Activated T-helper 1 cell treated with anti-CD3 and anti-CD28 coated beads, Interleukin-12 subunit alpha, Interleukin-12 subunit beta, Interleukin-2, Interleukin-4 antibody, amounts not matched to agents 30 ng/mL and 10 ng/mL and 1 ng/mL, durations not matched to agents 14 hours and 24 hours and 36 hours (primary cell): ENCODE data around the gene DNAH17. TPM values are rescaled to one million over a fixed set of nuclear protein-coding genes. Genes with fewer than 3 reads are reported as not detected.

ENCODE experiments used
- DNase-seq: peaks from one replicate; pipeline ENCODE4 v3.0.0; 2021; ENCODE audit warnings: low spot score
- H3K27ac Mint-ChIP-seq: one replicate; pipeline ENCODE4 v1.8.0; 2021; ENCODE audit warnings: mild to moderate bottlenecking, mixed read lengths
- H3K27me3 Mint-ChIP-seq: one replicate; pipeline ENCODE4 v1.8.0; 2022; ENCODE audit warnings: mild to moderate bottlenecking, moderate library complexity, mixed read lengths; ENCODE audit not compliant: insufficient read depth
- H3K36me3 Mint-ChIP-seq: one replicate; pipeline ENCODE4 v1.8.0; 2021; ENCODE audit warnings: low read depth, mixed read lengths
- H3K4me1 Mint-ChIP-seq: one replicate; pipeline ENCODE4 v1.8.0; 2021; ENCODE audit warnings: low read depth, mixed read lengths
- H3K4me3 Mint-ChIP-seq: one replicate; pipeline ENCODE4 v1.8.0; 2021; ENCODE audit warnings: mild to moderate bottlenecking, moderate library complexity, mixed read lengths
- H3K9me3 Mint-ChIP-seq: one replicate; pipeline ENCODE4 v1.8.0; 2021; ENCODE audit warnings: mixed read lengths
- intact Hi-C: fragments of 100-400 bp; cut with micrococcal nuclease; formaldehyde crosslinking; loops from one replicate; pipeline ENCODE4 v1.15.1; 2024
- total RNA-seq: library from RNA; stranded (reverse); gene quantifications from 2 replicates; pipeline ENCODE4 v1.2.3, GENCODE V29; 2022

DNAH17 gene
- total RNA-seq, 1 donor from 2014 or later = 0.18 TPM

DNA sequence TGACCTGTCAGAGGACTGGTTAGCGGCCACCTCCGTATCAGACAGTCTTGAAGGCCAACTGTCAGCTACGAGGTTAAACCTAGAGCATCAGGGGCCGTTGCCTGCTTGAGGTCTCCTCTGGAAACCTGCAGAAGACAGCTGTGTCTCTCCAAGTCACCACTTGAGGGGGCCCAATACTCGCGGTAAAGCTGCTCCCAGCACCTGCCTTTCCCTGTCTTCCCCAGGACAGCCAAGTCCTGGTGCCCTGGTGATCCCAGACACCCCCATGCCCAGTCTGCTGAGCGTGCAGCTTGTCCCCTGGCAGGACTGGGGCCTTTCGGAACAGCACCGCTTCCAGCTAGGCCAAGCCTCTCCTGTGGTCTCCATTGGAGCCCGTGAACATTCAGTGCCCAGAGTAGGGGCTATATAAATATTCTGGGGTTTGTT, 80.1 kb downstream of the DNAH17 start:
- no peaks in the 10 kb centered on the region for H3K36me3 Mint-ChIP-seq
- no peaks in the 10 kb centered on the region for H3K4me1 Mint-ChIP-seq
- H3K4me3 Mint-ChIP-seq = no peak overlapping the region
- DNase-seq = peak; percentile 30
- no peaks in the 10 kb centered on the region for H3K9me3 Mint-ChIP-seq
- no peak overlapping the region for H3K27ac Mint-ChIP-seq
- H3K27me3 Mint-ChIP-seq = peaks cover 2% of the 10 kb centered on the region
- intact Hi-C loops = loop anchor here (1.0 to 2.0 kb wide), 5 partner anchors 211 to 474 kb away; no protein-coding TSS in a partner anchor

DNA sequence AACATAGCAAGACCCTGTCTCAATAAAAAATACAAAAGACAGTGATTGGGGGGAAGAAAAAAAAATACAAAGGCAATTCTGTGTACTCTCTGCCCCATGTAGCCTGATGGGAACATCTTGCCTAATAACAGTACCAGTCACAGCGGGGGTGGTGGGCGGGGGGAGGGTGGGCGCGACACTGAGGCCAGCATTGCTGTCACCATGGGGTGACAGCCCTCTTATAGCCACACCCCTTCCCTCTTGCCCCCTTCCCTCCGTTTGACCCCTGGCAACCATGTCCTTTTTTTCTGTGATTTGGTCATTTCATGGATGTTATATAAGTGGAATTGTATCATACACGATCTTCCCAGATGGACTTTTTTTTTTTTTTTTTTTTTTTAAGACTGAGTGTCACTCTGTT, 80.9 kb downstream of the DNAH17 start:
- no peaks in the 10 kb centered on the region for H3K36me3 Mint-ChIP-seq
- no peaks in the 10 kb centered on the region for H3K4me1 Mint-ChIP-seq
- H3K9me3 Mint-ChIP-seq = no peaks in the 10 kb centered on the region
- H3K4me3 Mint-ChIP-seq = no peak overlapping the region
- peaks cover 2% of the 10 kb centered on the region for H3K27me3 Mint-ChIP-seq
- intact Hi-C loops = loop anchor here (2.0 kb wide), 1 partner anchor 302 kb away; no protein-coding TSS in a partner anchor
- H3K27ac Mint-ChIP-seq = no peak overlapping the region
- no peak for DNase-seq

GRCh38 chr17:78495634-78496033, 81.6 kb downstream of the DNAH17 start:
- DNase-seq = no peak
- intact Hi-C loops = loop anchor here (2.0 kb wide), 1 partner anchor 303 kb away; no protein-coding TSS in a partner anchor
- H3K4me3 Mint-ChIP-seq = no peak overlapping the region
- peaks cover 2% of the 10 kb centered on the region for H3K27me3 Mint-ChIP-seq
- no peak overlapping the region for H3K27ac Mint-ChIP-seq
- no peaks in the 10 kb centered on the region for H3K9me3 Mint-ChIP-seq
- no peaks in the 10 kb centered on the region for H3K36me3 Mint-ChIP-seq
- H3K4me1 Mint-ChIP-seq = no peaks in the 10 kb centered on the region

- no peaks in the 10 kb centered on the region for H3K36me3 Mint-ChIP-seq
- no peaks in the 10 kb centered on the region for H3K9me3 Mint-ChIP-seq
- peaks cover 2% of the 10 kb centered on the region for H3K27me3 Mint-ChIP-seq
- H3K4me1 Mint-ChIP-seq = no peaks in the 10 kb centered on the region
- no peak for DNase-seq
- no peak overlapping the region for H3K27ac Mint-ChIP-seq
- intact Hi-C loops = no loop called here
- no peak overlapping the region for H3K4me3 Mint-ChIP-seq
These were observed 82.4 kb downstream of the DNAH17 start for GRCh38 chr17:78494696-78495330.

DNA sequence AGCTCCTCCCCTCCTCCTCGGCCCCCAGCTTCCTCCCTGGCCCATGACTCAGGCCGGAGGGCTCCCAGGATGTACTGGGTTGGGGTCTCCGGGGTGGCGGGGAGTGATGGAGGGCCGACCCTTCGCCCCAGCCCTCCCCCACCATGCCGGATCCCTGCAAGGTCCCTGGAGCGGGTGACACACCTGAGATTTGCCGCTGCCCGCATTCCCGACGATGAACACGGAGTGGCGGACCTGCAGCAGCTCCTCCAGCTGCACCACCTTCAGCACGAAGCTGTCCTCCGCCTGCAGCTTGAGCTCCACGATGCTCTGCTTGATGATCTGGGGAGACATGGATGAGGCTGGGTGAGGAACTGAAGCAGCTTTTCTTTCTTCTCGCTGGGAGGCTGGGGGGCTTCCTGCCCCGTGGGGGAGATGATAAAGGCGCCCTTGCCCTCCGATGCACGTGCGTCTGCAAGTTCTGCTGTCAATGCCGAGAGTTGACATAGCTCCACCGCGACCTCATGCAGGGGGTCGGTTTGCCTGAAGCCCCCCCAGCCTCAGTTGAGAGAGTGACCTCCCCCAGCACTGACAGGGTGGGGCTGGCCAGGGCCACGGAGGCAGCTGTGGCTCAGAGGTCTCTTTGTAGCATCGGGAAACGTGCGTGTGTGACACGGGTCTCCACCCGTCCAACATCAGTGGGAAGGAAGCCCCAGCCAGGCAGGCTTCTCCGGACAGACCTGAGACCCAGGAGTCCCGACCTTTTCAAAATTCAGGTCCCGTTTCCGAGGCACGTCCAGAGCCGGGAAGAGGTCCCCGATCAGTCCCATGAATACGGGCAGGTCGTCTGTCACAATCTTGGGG, 83.1 kb downstream of the DNAH17 start:
- intact Hi-C loops = no loop called here
- Mint-ChIP-seq H3K4me3 (no peak overlapping the region), H3K4me1 (no peaks in the 10 kb centered on the region), H3K9me3 (no peaks in the 10 kb centered on the region), H3K27me3 (peaks cover 5% of the 10 kb centered on the region), H3K36me3 (no peaks in the 10 kb centered on the region), H3K27ac (no peak overlapping the region)
- DNase-seq = no peak

GRCh38 chr17:78493450-78493849, 83.7 kb downstream of the DNAH17 start:
- intact Hi-C loops = no loop called here
- Mint-ChIP-seq H3K27me3 (peaks cover 5% of the 10 kb centered on the region), H3K27ac (no peak overlapping the region), H3K4me1 (no peaks in the 10 kb centered on the region), H3K9me3 (no peaks in the 10 kb centered on the region), H3K36me3 (no peaks in the 10 kb centered on the region), H3K4me3 (no peak overlapping the region)
- DNase-seq = no peak

- DNase-seq = no peak
- intact Hi-C loops = no loop called here
- H3K27me3 Mint-ChIP-seq = peaks cover 5% of the 10 kb centered on the region
- H3K4me1 Mint-ChIP-seq = no peaks in the 10 kb centered on the region
- H3K27ac Mint-ChIP-seq = no peak overlapping the region
- no peak overlapping the region for H3K4me3 Mint-ChIP-seq
- H3K9me3 Mint-ChIP-seq = no peaks in the 10 kb centered on the region
- no peaks in the 10 kb centered on the region for H3K36me3 Mint-ChIP-seq
These were observed 84.9 kb downstream of the DNAH17 start for GRCh38 chr17:78492116-78492799.

GRCh38 chr17:78491236-78492115, 85.7 kb downstream of the DNAH17 start:
- no peaks in the 10 kb centered on the region for H3K9me3 Mint-ChIP-seq
- intact Hi-C loops = no loop called here
- H3K4me1 Mint-ChIP-seq = no peaks in the 10 kb centered on the region
- no peak overlapping the region for H3K4me3 Mint-ChIP-seq
- no peaks in the 10 kb centered on the region for H3K36me3 Mint-ChIP-seq
- H3K27ac Mint-ChIP-seq = no peak overlapping the region
- no peak for DNase-seq
- peaks cover 5% of the 10 kb centered on the region for H3K27me3 Mint-ChIP-seq

- no peaks in the 10 kb centered on the region for H3K4me1 Mint-ChIP-seq
- no peak overlapping the region for H3K4me3 Mint-ChIP-seq
- H3K27me3 Mint-ChIP-seq = peaks cover 5% of the 10 kb centered on the region
- no peaks in the 10 kb centered on the region for H3K36me3 Mint-ChIP-seq
- intact Hi-C loops = no loop called here
- no peak for DNase-seq
- no peak overlapping the region for H3K27ac Mint-ChIP-seq
- no peaks in the 10 kb centered on the region for H3K9me3 Mint-ChIP-seq
These were observed 86.5 kb downstream of the DNAH17 start for GRCh38 chr17:78490673-78491072.

- intact Hi-C loops = no loop called here
- peaks cover 5% of the 10 kb centered on the region for H3K27me3 Mint-ChIP-seq
- no peak overlapping the region for H3K4me3 Mint-ChIP-seq
- H3K9me3 Mint-ChIP-seq = no peaks in the 10 kb centered on the region
- no peaks in the 10 kb centered on the region for H3K4me1 Mint-ChIP-seq
- H3K36me3 Mint-ChIP-seq = no peaks in the 10 kb centered on the region
- no peak overlapping the region for H3K27ac Mint-ChIP-seq
- DNase-seq = no peak
These were observed 87.0 kb downstream of the DNAH17 start for GRCh38 chr17:78490156-78490555.

GRCh38 chr17:78488867-78489634, 88.1 kb downstream of the DNAH17 start:
- no peaks in the 10 kb centered on the region for H3K36me3 Mint-ChIP-seq
- no peak overlapping the region for H3K4me3 Mint-ChIP-seq
- H3K27ac Mint-ChIP-seq = no peak overlapping the region
- DNase-seq = no peak
- no peaks in the 10 kb centered on the region for H3K9me3 Mint-ChIP-seq
- peaks cover 3% of the 10 kb centered on the region for H3K27me3 Mint-ChIP-seq
- intact Hi-C loops = no loop called here
- H3K4me1 Mint-ChIP-seq = peaks cover 6% of the 10 kb centered on the region

GRCh38 chr17:78488156-78488555, 89.0 kb downstream of the DNAH17 start:
- no peaks in the 10 kb centered on the region for H3K36me3 Mint-ChIP-seq
- intact Hi-C loops = no loop called here

More at GRCh38 chr17:78488156-78488555, 89.0 kb downstream of the DNAH17 start:
- H3K27ac Mint-ChIP-seq = no peak overlapping the region
- peaks cover 7% of the 10 kb centered on the region for H3K4me1 Mint-ChIP-seq
- DNase-seq = no peak
- no peak overlapping the region for H3K4me3 Mint-ChIP-seq
- H3K9me3 Mint-ChIP-seq = no peaks in the 10 kb centered on the region
- H3K27me3 Mint-ChIP-seq = peaks cover 3% of the 10 kb centered on the region
